Left renal cortex interstitium (tissue), 4 donors: ENCODE results near the gene CTNNBIP1. TPM values are rescaled to one million over a fixed set of nuclear protein-coding genes. Genes with fewer than 3 reads are reported as not detected.
"Not testable (repeated sequence)": the region's sequence is repeated elsewhere in the genome, so short reads cannot be mapped to it uniquely, and the experiment has no call there.

Experiments
- DNase-seq, 4 donors: peaks; one replicate each; pipeline ENCODE4 v3.0.0-alpha.2; 2013; ENCODE audit warnings: low read depth in 4 of 4, low spot score in 2 of 4, missing footprints in 1 of 4
- polyA plus RNA-seq, 4 donors: library from polyadenylated mRNA; unstranded; fragments of 120-200 nt; gene quantifications; one replicate each; pipeline ENCODE4 v1.2.1, GENCODE V29; 2013; ENCODE audit not compliant: insufficient read length in 4 of 4

Gene CTNNBIP1
- polyA plus RNA-seq, 4 donors: 31.3 to 50.1 (median 32.3) TPM

GRCh38 chr1:9814619-9815018, 95.5 kb downstream of the CTNNBIP1 start:
- DNase-seq: no peak

DNA sequence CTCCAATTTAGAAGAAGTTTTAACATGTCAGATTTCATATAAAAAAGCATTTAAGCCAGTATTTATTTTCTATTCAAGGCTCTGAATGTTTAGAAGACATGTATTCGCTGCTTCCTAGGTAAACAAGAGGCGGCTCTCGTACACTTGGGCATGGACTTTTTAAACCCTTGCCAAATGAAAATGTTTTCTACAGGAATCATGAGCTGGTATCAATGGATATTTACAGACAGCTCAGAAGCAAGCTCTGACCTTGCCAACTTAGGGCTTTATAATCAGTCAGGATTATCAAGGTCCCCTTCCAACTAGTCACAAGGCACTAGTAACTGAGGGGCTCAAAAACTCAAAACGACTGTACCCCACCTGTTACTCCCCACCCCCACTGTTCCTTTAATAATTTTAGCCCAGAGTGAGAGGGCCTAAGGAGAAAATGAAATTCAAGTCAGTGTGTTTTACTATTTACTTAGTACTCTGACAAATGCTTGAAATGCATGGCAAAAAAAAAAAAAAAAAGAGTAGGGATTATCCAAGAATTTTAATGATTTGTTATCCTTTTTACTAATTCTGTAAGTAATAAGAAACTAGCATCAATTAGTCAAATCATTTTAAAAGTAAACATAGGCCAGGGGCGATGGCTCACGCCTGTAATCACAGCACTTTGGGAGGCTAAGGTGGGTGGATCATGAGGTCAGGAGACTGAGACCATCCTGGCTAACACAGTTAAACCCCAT, 98.7 kb downstream of the CTNNBIP1 start:
- no peak for DNase-seq

DNA sequence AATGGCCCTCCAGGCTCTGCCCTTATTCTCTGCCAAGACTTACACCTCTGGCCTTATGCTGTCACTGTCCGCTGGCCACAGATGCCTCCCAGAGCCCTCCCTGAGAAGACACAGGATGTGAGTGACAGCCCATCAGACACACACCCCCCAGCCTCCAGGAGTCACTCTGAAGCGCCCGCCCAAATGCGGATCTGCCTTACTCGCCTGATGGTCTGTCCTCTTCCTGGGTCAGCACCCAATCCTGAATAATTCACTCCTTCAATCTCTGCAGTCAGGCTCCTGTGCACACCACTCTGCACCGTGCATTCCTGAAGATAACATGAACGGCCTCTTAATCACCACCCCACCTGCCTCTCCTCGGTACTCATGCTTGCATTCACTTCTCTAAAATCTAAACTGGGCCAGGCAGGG, 101.0 kb downstream of the CTNNBIP1 start:
- no peak for DNase-seq

- DNase-seq: no peak
Measured at GRCh38 chr1:9808459-9808858, 101.6 kb downstream of the CTNNBIP1 start.

DNA sequence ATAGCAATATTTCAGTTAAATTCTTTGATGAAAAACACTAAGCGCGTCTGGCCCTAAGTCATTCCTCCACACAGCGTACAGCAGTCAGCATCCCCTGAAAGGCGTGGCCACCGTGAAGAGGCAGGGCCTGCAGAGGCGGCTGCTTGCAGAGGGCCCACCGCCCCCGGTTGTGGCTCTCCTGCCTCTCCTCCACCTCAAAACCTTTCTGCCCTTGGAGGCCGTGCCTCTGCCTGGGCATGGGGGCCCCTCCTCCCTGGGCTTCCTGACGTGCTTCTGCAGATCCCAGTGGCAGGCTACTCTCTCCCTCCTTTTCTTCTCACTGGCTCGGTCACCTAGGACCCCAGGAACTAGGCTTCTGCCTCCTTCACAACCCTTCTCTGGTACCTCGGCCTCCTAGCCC, 102.5 kb downstream of the CTNNBIP1 start:
- no peak for DNase-seq

GRCh38 chr1:9805972-9806371, 104.1 kb downstream of the CTNNBIP1 start:
- not testable (repeated sequence) for DNase-seq

- DNase-seq: no peak
Measured at GRCh38 chr1:9805006-9805508, 105.0 kb downstream of the CTNNBIP1 start.

- not testable (repeated sequence) for DNase-seq
Measured at GRCh38 chr1:9803003-9803918, 106.8 kb downstream of the CTNNBIP1 start.

DNA sequence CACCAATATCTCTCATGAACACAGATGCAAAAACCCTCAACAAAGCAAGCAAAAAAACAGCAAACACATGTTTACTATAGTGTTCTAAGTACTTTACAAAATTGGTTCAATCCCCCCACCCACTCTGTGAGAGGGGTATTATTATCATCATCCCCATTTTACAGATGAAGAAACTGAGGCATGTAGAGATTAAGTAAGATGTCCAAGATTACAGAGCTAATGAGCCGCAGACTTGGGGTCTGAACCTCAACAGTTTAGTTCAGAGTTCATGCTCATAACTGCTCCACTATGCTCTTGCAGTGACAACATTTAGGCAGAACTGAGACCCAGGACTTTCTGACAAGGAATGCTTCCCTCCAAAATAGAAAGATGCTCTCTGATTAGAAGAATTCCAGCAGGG, 108.2 kb downstream of the CTNNBIP1 start:
- no peak for DNase-seq

Other genes starting within 250 kb of the CTNNBIP1 start
- gene CLSTN1, start 86.3 kb downstream of the CTNNBIP1 start, polyA plus RNA-seq: 100 to 1,000 TPM; 134 to 167 (median 156) TPM
- 10 to 100 TPM; 57.2 to 72.4 (median 67.1) TPM for gene LZIC, start 33.1 kb upstream of the CTNNBIP1 start, polyA plus RNA-seq
- gene NMNAT1, start 33.2 kb upstream of the CTNNBIP1 start, polyA plus RNA-seq: 10 to 100 TPM; 18.7 to 26.7 (median 21.2) TPM
- gene RBP7, start 87.0 kb upstream of the CTNNBIP1 start, polyA plus RNA-seq: 10 to 100 TPM; 19.2 to 38.9 (median 26.8) TPM
- gene UBE4B, start 122.7 kb upstream of the CTNNBIP1 start, polyA plus RNA-seq: 10 to 100 TPM; 47.9 to 60.4 (median 53.0) TPM